Measurements from ENCODE around the gene AGRN.

AGRN gene

GRCh38 chr1:1044455-1045078, 24.6 kb downstream of the AGRN start:
- DNase-seq (ENCODE audit: low spot score) = no peak
- in situ Hi-C loops (cut with MboI; ENCODE audit: low sequenced_read_pairs, unreplicated experiment) = no loop called here
- TF ChIP-seq CTCF (IDR thresholded peaks at IDR 0.05; ENCODE audit: borderline replicate concordance, control extremely low read depth, extremely low read depth, insufficient read depth, missing control alignments) = no peak

GRCh38 chr1:1045129-1045528, 25.2 kb downstream of the AGRN start:
- no peak for TF ChIP-seq CTCF (IDR thresholded peaks at IDR 0.05; ENCODE audit: borderline replicate concordance, control extremely low read depth, extremely low read depth, insufficient read depth, missing control alignments)
- in situ Hi-C loops (cut with MboI; ENCODE audit: low sequenced_read_pairs, unreplicated experiment) = no loop called here
- DNase-seq (ENCODE audit: low spot score) = no peak

- no peak for DNase-seq (ENCODE audit: low spot score)
- no peak for TF ChIP-seq CTCF (IDR thresholded peaks at IDR 0.05; ENCODE audit: borderline replicate concordance, control extremely low read depth, extremely low read depth, insufficient read depth, missing control alignments)
- in situ Hi-C loops (cut with MboI; ENCODE audit: low sequenced_read_pairs, unreplicated experiment) = no loop called here
These were observed 26.3 kb downstream of the AGRN start for GRCh38 chr1:1046243-1046642.

GRCh38 chr1:1046767-1047166, 26.8 kb downstream of the AGRN start:
- TF ChIP-seq CTCF (IDR thresholded peaks at IDR 0.05; ENCODE audit: borderline replicate concordance, control extremely low read depth, extremely low read depth, insufficient read depth, missing control alignments) = no peak
- in situ Hi-C loops (cut with MboI; ENCODE audit: low sequenced_read_pairs, unreplicated experiment) = no loop called here
- no peak for DNase-seq (ENCODE audit: low spot score)

GRCh38 chr1:1047407-1047806, 27.5 kb downstream of the AGRN start:
- TF ChIP-seq CTCF (IDR thresholded peaks at IDR 0.05; ENCODE audit: borderline replicate concordance, control extremely low read depth, extremely low read depth, insufficient read depth, missing control alignments) = no peak
- no peak for DNase-seq (ENCODE audit: low spot score)
- in situ Hi-C loops (cut with MboI; ENCODE audit: low sequenced_read_pairs, unreplicated experiment) = no loop called here

GRCh38 chr1:1047963-1048362, 28.0 kb downstream of the AGRN start:
- DNase-seq (ENCODE audit: low spot score) = no peak
- no peak for TF ChIP-seq CTCF (IDR thresholded peaks at IDR 0.05; ENCODE audit: borderline replicate concordance, control extremely low read depth, extremely low read depth, insufficient read depth, missing control alignments)
- in situ Hi-C loops (cut with MboI; ENCODE audit: low sequenced_read_pairs, unreplicated experiment) = no loop called here

Measured in GM13976 (cell line).